Adipose tissue (tissue), 3 donors: ENCODE data around the gene DES. TPM values are rescaled to one million over a fixed set of nuclear protein-coding genes. Genes with fewer than 3 reads are reported as not detected.

Experiments used
- H3K27ac ChIP-seq: one replicate; pipeline ENCODE4 v1.5.1; 2013; ENCODE audit warnings: low read depth, low read length
- WGBS, 3 donors: extraction: QIAGEN DNeasy Blood & Tissue Kit; methylation state at CpG; one replicate each; pipeline ENCODE4 v1.1.7; 2013; 5-methylcytosine and 5-hydroxymethylcytosine counted together
- polyA plus RNA-seq, 3 donors: library from polyadenylated mRNA; stranded (reverse); fragments of 200-250 nt; gene quantifications; one replicate each; pipeline ENCODE4 v1.2.3, GENCODE V29; 2013
- donor health status: healthy with polysubstance abuse.
- donor health status: Bipolar disorder and iron deficiency.
- donor health status: healthy.

The DES gene
- polyA plus RNA-seq, 3 donors = 18.9 to 35.8 (median 25.4) TPM

GRCh38 chr2:219415580-219416234 lies 2.5 kb upstream of the DES start:
- 65 to 71% (median 71%) methylated on average over 4 to 5 of the region's 5 CpGs for WGBS, 3 donors
- H3K27ac ChIP-seq = no peak overlapping the region

GRCh38 chr2:219416235-219416602 lies 2.0 kb upstream of the DES start:
- 37 to 62% (median 48%) methylated on average over 3 of the region's 3 CpGs for WGBS, 3 donors
- no peak overlapping the region for H3K27ac ChIP-seq

- no peak overlapping the region for H3K27ac ChIP-seq
- WGBS, 3 donors = 81 to 87% (median 85%) methylated on average over 4 of the region's 4 CpGs
Measured at GRCh38 chr2:219416938-219417337, 1.2 kb upstream of the DES start.

- no peak overlapping the region for H3K27ac ChIP-seq
- WGBS, 3 donors = 72 to 79% (median 74%) methylated on average over 9 of the region's 9 CpGs
Measured at GRCh38 chr2:219417374-219417773, 803 bp upstream of the DES start.

GRCh38 chr2:219419012-219419324 lies 791 bp downstream of the DES start:
- H3K27ac ChIP-seq = no peak overlapping the region
- WGBS, 3 donors = 47 to 51% (median 47%) methylated on average over 11 to 12 of the region's 12 CpGs

GRCh38 chr2:219419331-219420197 lies 1.4 kb downstream of the DES start:
- 66 to 92% (median 69%) methylated on average over 8 to 9 of the region's 9 CpGs for WGBS, 3 donors
- no peak overlapping the region for H3K27ac ChIP-seq

- H3K27ac ChIP-seq = no peak overlapping the region
- 76 to 93% (median 93%) methylated on average over 8 of the region's 8 CpGs for WGBS, 3 donors
Measured at GRCh38 chr2:219420687-219421086, 2.5 kb downstream of the DES start.

- WGBS, 3 donors = 87 to 88% (median 88%) methylated on average over 17 of the region's 17 CpGs
- no peak overlapping the region for H3K27ac ChIP-seq
Measured at GRCh38 chr2:219421323-219421722, 3.1 kb downstream of the DES start.

GRCh38 chr2:219422952-219423534 lies 4.9 kb downstream of the DES start:
- WGBS, 3 donors = 85 to 86% (median 85%) methylated on average over 8 of the region's 8 CpGs
- no peak overlapping the region for H3K27ac ChIP-seq

- no peak overlapping the region for H3K27ac ChIP-seq
- WGBS, 3 donors = 73 to 78% (median 77%) methylated on average over 12 to 14 of the region's 14 CpGs
Measured at GRCh38 chr2:219423652-219424377, 5.6 kb downstream of the DES start.

GRCh38 chr2:219425238-219426067 lies 7.3 kb downstream of the DES start:
- WGBS, 3 donors = 78 to 92% (median 85%) methylated on average over 7 to 8 of the region's 8 CpGs
- no peak overlapping the region for H3K27ac ChIP-seq

- H3K27ac ChIP-seq = no peak overlapping the region
- WGBS, 3 donors = 67 to 82% (median 77%) methylated on average over 7 of the region's 7 CpGs
Measured at GRCh38 chr2:219426068-219426443, 7.9 kb downstream of the DES start.

GRCh38 chr2:219426534-219427136 lies 8.5 kb downstream of the DES start:
- no peak overlapping the region for H3K27ac ChIP-seq
- 68 to 86% (median 82%) methylated on average over 6 to 7 of the region's 7 CpGs for WGBS, 3 donors

- no peak overlapping the region for H3K27ac ChIP-seq
Measured at GRCh38 chr2:219428469-219428868, 10.3 kb downstream of the DES start.

GRCh38 chr2:219429958-219430606 lies 11.9 kb downstream of the DES start:
- WGBS, 3 donors = 91 to 95% (median 92%) methylated on average over 7 of the region's 7 CpGs
- H3K27ac ChIP-seq = no peak overlapping the region

- H3K27ac ChIP-seq = no peak overlapping the region
- WGBS, 3 donors = 57 to 63% (median 62%) methylated on average over 9 of the region's 9 CpGs
Measured at GRCh38 chr2:219430633-219431615, 12.7 kb downstream of the DES start.
